ENCODE measurements around the gene DENND1A.
"Not testable (repeated sequence)": the region's sequence is repeated elsewhere in the genome, so short reads cannot be mapped to it uniquely, and the experiment has no call there.

Gene DENND1A

GRCh38 chr9:123342247-123342646 is 587.7 kb downstream of the DENND1A start:
- no peak for DNase-seq

GRCh38 chr9:123341816-123342215 is 588.1 kb downstream of the DENND1A start:
- DNase-seq = no peak

GRCh38 chr9:123339666-123340510 is 590.0 kb downstream of the DENND1A start:
- no peak for DNase-seq

GRCh38 chr9:123338710-123339665 is 590.9 kb downstream of the DENND1A start:
- no peak for DNase-seq

GRCh38 chr9:123337971-123338370 is 592.0 kb downstream of the DENND1A start:
- DNase-seq = no peak

- no peak for DNase-seq
These were observed 593.0 kb downstream of the DENND1A start for GRCh38 chr9:123336959-123337358.

- DNase-seq = no peak
These were observed 593.5 kb downstream of the DENND1A start for GRCh38 chr9:123336449-123336848.

- DNase-seq = no peak
These were observed 594.0 kb downstream of the DENND1A start for GRCh38 chr9:123335986-123336329.

- no peak for DNase-seq
These were observed 594.5 kb downstream of the DENND1A start for GRCh38 chr9:123335193-123335985.

- no peak for DNase-seq
These were observed 595.3 kb downstream of the DENND1A start for GRCh38 chr9:123334639-123335038.

- not testable (repeated sequence) for DNase-seq
These were observed 596.8 kb downstream of the DENND1A start for GRCh38 chr9:123333058-123333669.

GRCh38 chr9:123331346-123332060 is 598.4 kb downstream of the DENND1A start:
- no peak for DNase-seq

Data from COR-L47 (cell line).